Fibroblast of lung (primary cell): Measurements from ENCODE around the gene KDM2A. TPM values are rescaled to one million over a fixed set of nuclear protein-coding genes. Genes with fewer than 3 reads are reported as not detected.

Source experiments
- DNase-seq, 2 donors: peaks; one replicate each; pipeline versions ENCODE4 v3.0.0 to v3.0.0-alpha.2; 2010; ENCODE audit warnings: low read depth in 2 of 2
- H2AFZ ChIP-seq: 2 replicates; pipeline ENCODE4 v1.5.1; 2012; ENCODE audit warnings: low read length, control low read depth, inconsistent platforms
- H3K27ac ChIP-seq: 2 replicates; pipeline ENCODE4 v1.5.1; 2011; ENCODE audit warnings: low read length, control low read depth; ENCODE audit not compliant: insufficient read depth
- H3K27me3 ChIP-seq: 2 replicates; pipeline ENCODE4 v1.5.1; 2011; ENCODE audit warnings: mild to moderate bottlenecking, low read length; ENCODE audit not compliant: control insufficient read depth, insufficient read depth
- H3K36me3 ChIP-seq: 2 replicates; pipeline ENCODE4 v1.5.1; 2011; ENCODE audit warnings: low read length; ENCODE audit not compliant: control insufficient read depth, insufficient read depth
- H3K4me1 ChIP-seq: 2 replicates; pipeline ENCODE4 v1.5.1; 2011; ENCODE audit warnings: low read length; ENCODE audit not compliant: control insufficient read depth, insufficient read depth; ENCODE audit errors: extremely low read depth
- H3K4me2 ChIP-seq: 2 replicates; pipeline ENCODE4 v1.5.1; 2011; ENCODE audit warnings: low read length, control low read depth; ENCODE audit not compliant: insufficient read depth; ENCODE audit errors: extremely low read depth
- H3K4me3 ChIP-seq, 4 experiments: fragments of 200-600 bp in 1 of 4; sonication (generic) in 1 of 4; replicated peaks in 1 of 4; 2 replicates each; pipeline ENCODE4 v1.5.1; 2011 to 2016; ENCODE audit warnings: low read length in 4 of 4, low read depth in 3 of 4, mild to moderate bottlenecking in 3 of 4, control low read depth in 2 of 4, inconsistent platforms in 1 of 4, mixed read lengths in 1 of 4; ENCODE audit not compliant: insufficient read depth in 1 of 4; ENCODE audit errors: control extremely low read depth in 1 of 4
- H3K79me2 ChIP-seq: 2 replicates; pipeline ENCODE4 v1.5.1; 2012; ENCODE audit warnings: mild to moderate bottlenecking, low read length, inconsistent platforms; ENCODE audit not compliant: control insufficient read depth, insufficient read depth
- H3K9ac ChIP-seq: 2 replicates; pipeline ENCODE4 v1.5.1; 2011; ENCODE audit warnings: mild to moderate bottlenecking, low read length, control low read depth; ENCODE audit not compliant: insufficient read depth
- H3K9me3 ChIP-seq: 2 replicates; pipeline ENCODE4 v1.5.1; 2012; ENCODE audit warnings: low read depth, low read length; ENCODE audit not compliant: control insufficient read depth, insufficient read depth
- H4K20me1 ChIP-seq: 2 replicates; pipeline ENCODE4 v1.5.1; 2011; ENCODE audit warnings: low read length; ENCODE audit not compliant: control insufficient read depth, insufficient read depth; ENCODE audit errors: extremely low read depth
- EZH2 ChIP-seq: IDR thresholded peaks from 2 replicates; pipeline ENCODE4 v1.5.1; 2012; ENCODE audit warnings: low read length, control low read depth, mild to moderate bottlenecking; ENCODE audit errors: missing control alignments
- polyA plus RNA-seq, 2 donors: library from polyadenylated mRNA; depleted of rRNA in 1 of 2; stranded (reverse) in 1 of 2; unstranded in 1 of 2; fragments of >200 nt; gene quantifications; 2 replicates each; pipeline ENCODE4 v1.2.1, GENCODE V29; 2011 to 2012; ENCODE audit warnings: missing spikeins in 1 of 2
- total RNA-seq: library from RNA; depleted of rRNA; stranded (reverse); fragments of >200 nt; gene quantifications from 2 replicates; pipeline ENCODE4 v1.2.1, GENCODE V29; 2014
- TF ChIP-seq, protein P1 (sequence below), 2 donors: IDR thresholded peaks in 1 of 2; conservative IDR thresholded peaks in 1 of 2; 1 replicate in 1 of 2; 2 replicates in 1 of 2; pipeline ENCODE4 v1.5.1; 2011 to 2012; ENCODE audit warnings: low read length in 2 of 2, control low read depth in 1 of 2, inconsistent platforms in 1 of 2, low read depth in 1 of 2, mild to moderate bottlenecking in 1 of 2

Gene KDM2A
- total and polyA plus RNA-seq, 2 donors (not counting 1 experiment from before 2014, with no cell fraction given), result 36.4 to 42.6 TPM

DNA sequence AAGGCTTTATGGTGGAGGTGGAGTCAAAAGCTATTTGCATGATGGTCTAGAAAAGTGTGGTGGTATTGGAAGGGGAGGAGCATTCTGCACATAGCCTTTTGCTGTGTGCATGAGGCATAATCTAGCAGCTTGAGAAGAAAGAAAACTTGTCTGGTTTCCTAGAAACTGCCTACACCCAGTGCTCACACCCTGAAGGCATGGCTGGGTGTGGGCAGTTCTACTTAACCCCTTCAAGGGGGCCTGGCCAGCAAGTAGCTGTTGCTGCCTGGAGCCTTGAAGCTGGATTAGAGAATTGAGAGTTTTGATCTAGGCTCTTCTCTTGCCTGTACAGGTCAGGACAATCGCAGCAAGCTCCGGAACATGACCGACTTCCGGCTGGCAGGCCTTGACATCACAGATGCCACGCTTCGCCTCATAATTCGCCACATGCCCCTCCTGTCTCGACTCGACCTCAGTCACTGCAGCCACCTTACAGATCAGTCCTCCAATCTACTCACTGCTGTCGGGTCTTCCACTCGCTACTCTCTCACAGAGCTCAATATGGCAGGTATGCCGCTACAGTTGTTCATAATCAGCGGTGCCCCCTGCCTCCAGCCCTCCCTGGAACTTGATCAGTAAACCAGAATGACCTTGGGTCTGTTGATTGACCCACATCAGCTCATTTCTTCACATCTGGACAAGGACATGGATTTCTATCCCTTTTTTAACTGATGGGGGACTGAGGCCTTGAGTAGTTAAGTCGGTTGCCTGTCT lies 135.0 kb downstream of the KDM2A start:
- no peaks in the 10 kb centered on the region for H4K20me1 ChIP-seq
- H3K27me3 ChIP-seq, result no peaks in the 10 kb centered on the region
- no peak overlapping the region for H2AFZ ChIP-seq
- H3K79me2 ChIP-seq, result no peaks in the 10 kb centered on the region
- H3K9me3 ChIP-seq, result no peaks in the 10 kb centered on the region
- H3K36me3 ChIP-seq, result peaks cover 46% of the 10 kb centered on the region
- TF ChIP-seq EZH2, result no peak
- TF ChIP-seq, protein P1, sequence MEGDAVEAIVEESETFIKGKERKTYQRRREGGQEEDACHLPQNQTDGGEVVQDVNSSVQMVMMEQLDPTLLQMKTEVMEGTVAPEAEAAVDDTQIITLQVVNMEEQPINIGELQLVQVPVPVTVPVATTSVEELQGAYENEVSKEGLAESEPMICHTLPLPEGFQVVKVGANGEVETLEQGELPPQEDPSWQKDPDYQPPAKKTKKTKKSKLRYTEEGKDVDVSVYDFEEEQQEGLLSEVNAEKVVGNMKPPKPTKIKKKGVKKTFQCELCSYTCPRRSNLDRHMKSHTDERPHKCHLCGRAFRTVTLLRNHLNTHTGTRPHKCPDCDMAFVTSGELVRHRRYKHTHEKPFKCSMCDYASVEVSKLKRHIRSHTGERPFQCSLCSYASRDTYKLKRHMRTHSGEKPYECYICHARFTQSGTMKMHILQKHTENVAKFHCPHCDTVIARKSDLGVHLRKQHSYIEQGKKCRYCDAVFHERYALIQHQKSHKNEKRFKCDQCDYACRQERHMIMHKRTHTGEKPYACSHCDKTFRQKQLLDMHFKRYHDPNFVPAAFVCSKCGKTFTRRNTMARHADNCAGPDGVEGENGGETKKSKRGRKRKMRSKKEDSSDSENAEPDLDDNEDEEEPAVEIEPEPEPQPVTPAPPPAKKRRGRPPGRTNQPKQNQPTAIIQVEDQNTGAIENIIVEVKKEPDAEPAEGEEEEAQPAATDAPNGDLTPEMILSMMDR (conservative IDR thresholded peaks at IDR 0.05 in 1 of 2, IDR thresholded peaks at IDR 0.05 in 1 of 2; ENCODE audit: low read depth in 1 of 2, low read length in 2 of 2), result no peak
- H3K4me2 ChIP-seq, result no peak overlapping the region
- no peak overlapping the region for H3K4me3 ChIP-seq
- H3K4me1 ChIP-seq, result no peaks in the 10 kb centered on the region
- DNase-seq, result no peak
- no peak overlapping the region for H3K9ac ChIP-seq
- no peak overlapping the region for H3K27ac ChIP-seq

DNA sequence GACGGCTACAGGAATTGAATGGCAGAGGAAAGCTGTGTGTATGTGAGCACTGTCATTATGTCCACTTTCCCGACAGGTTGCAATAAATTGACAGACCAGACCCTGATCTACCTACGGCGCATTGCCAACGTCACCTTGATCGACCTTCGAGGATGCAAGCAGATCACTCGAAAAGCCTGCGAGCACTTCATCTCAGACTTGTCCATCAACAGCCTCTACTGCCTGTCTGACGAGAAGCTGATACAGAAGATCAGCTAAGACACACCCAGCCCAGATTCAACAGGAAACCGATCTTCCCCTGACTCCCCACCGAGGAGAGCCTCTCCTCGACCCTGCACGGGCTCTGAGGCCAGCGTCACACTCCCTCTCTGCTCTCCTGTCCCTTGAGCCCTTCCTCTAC lies 135.7 kb downstream of the KDM2A start:
- Histone ChIP-seq H3K79me2 (no peaks in the 10 kb centered on the region), H3K36me3 (peaks cover 44% of the 10 kb centered on the region), H3K4me1 (no peaks in the 10 kb centered on the region), H3K4me2 (no peak overlapping the region), H3K4me3 (no peak overlapping the region), H3K27me3 (no peaks in the 10 kb centered on the region), H3K27ac (no peak overlapping the region), H2AFZ (no peak overlapping the region), H3K9ac (no peak overlapping the region), H3K9me3 (no peaks in the 10 kb centered on the region), H4K20me1 (no peaks in the 10 kb centered on the region)
- TF ChIP-seq EZH2, result no peak
- TF ChIP-seq, protein P1 (conservative IDR thresholded peaks at IDR 0.05 in 1 of 2, IDR thresholded peaks at IDR 0.05 in 1 of 2; ENCODE audit: low read depth in 1 of 2, low read length in 2 of 2), result no peak
- no peak for DNase-seq

DNA sequence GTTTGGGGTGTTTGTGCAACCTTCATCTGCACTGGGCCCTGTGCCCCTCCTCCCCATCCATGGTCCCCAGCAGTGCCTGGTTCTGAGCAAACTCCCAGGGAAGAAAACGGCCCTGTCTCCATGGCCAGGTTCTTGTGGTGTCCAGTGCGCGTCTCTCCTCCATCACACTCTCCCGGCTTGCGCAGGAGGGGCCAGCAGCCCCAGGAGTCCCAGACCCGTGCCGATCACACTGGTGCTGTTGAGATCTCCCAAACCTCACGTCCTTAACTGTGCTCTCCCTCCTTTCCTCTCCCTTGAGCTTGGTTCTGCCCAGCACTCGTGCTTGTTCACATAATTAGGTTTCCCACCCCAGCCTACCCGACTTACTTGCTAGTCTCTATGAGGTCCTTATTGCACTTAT lies 136.3 kb downstream of the KDM2A start:
- no peak overlapping the region for H3K4me3 ChIP-seq
- no peak for DNase-seq

More for the DNA sequence above, 136.3 kb downstream of the KDM2A start:
- Histone ChIP-seq H3K4me1 (no peaks in the 10 kb centered on the region), H3K36me3 (peaks cover 39% of the 10 kb centered on the region), H4K20me1 (no peaks in the 10 kb centered on the region), H3K27me3 (no peaks in the 10 kb centered on the region), H3K9ac (no peak overlapping the region), H2AFZ (no peak overlapping the region), H3K79me2 (no peaks in the 10 kb centered on the region), H3K9me3 (no peaks in the 10 kb centered on the region), H3K4me2 (no peak overlapping the region), H3K27ac (no peak overlapping the region)
- TF ChIP-seq, protein P1 (conservative IDR thresholded peaks at IDR 0.05 in 1 of 2, IDR thresholded peaks at IDR 0.05 in 1 of 2; ENCODE audit: low read depth in 1 of 2, low read length in 2 of 2), result no peak
- TF ChIP-seq EZH2, result no peak
